HUES48 (cell line): ENCODE results near the gene PRXL2C.

Source experiments
- H3K27ac ChIP-seq: one replicate; pipeline ENCODE4 v1.7.0; 2013; ENCODE audit warnings: low read depth, low read length, inconsistent platforms
- H3K27me3 ChIP-seq: 2 replicates; pipeline ENCODE4 v1.6.1; 2013; ENCODE audit warnings: mild to moderate bottlenecking, low read length; ENCODE audit not compliant: control insufficient read depth, insufficient read depth
- H3K36me3 ChIP-seq: 2 replicates; pipeline ENCODE4 v1.6.1; 2013; ENCODE audit warnings: low read length; ENCODE audit not compliant: control insufficient read depth, insufficient read depth
- H3K4me1 ChIP-seq: 2 replicates; pipeline ENCODE4 v1.6.1; 2013; ENCODE audit warnings: mild to moderate bottlenecking, low read length; ENCODE audit not compliant: control insufficient read depth, insufficient read depth
- H3K4me3 ChIP-seq: 2 replicates; pipeline ENCODE4 v1.5.1; 2013; ENCODE audit warnings: mild to moderate bottlenecking, low read depth, low read length
- H3K9ac ChIP-seq: 2 replicates; pipeline ENCODE4 v1.6.1; 2013; ENCODE audit warnings: mild to moderate bottlenecking, low read depth, low read length, moderate library complexity
- H3K9me3 ChIP-seq: 2 replicates; pipeline ENCODE4 v1.6.1; 2013; ENCODE audit warnings: low read length; ENCODE audit not compliant: control insufficient read depth, insufficient read depth

The PRXL2C gene

DNA sequence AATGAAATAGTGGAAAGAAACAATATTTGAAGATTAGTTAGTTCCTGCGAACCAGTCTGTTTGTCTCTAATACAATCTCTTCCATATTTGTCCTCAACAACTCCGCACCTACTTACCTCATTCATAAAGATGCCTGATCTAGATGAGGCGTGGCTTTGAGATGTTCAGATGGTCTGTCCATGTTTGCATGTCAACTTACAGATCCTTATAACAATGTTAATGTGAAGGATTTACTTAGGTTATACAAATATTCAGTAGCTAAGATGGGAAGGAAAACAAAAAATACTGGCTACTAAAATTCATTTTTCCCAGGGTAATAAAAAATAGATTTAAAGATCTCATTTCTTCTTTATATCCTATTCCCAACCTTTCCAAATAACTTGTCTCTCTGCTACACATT, 43.8 kb downstream of the PRXL2C start:
- Histone ChIP-seq H3K4me1 (peaks cover 18% of the 10 kb centered on the region), H3K4me3 (no peak overlapping the region), H3K9ac (no peak overlapping the region), H3K36me3 (no peaks in the 10 kb centered on the region), H3K27me3 (no peaks in the 10 kb centered on the region), H3K9me3 (no peaks in the 10 kb centered on the region), H3K27ac (no peak overlapping the region)

DNA sequence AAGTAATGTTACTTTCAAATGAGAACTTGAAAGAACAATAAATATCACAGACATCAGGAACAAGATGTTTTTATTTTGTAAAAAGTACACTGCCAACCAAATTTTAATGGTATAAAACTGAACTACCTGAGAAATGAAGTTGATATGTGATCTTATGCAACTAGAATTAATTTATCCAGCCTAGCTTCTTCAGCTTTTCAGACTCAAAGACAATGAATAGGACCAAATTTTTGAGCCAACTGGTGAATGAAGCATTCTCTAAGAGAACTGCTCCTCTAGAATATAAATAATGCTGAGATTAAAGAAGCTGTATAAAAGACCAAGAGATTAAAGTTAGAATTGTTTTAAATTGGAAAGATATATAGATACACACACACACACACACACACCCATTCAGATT, 45.4 kb downstream of the PRXL2C start:
- Histone ChIP-seq H3K9ac (no peak overlapping the region), H3K9me3 (no peaks in the 10 kb centered on the region), H3K4me3 (no peak overlapping the region), H3K27me3 (no peaks in the 10 kb centered on the region), H3K27ac (no peak overlapping the region), H3K4me1 (peaks cover 23% of the 10 kb centered on the region), H3K36me3 (no peaks in the 10 kb centered on the region)

DNA sequence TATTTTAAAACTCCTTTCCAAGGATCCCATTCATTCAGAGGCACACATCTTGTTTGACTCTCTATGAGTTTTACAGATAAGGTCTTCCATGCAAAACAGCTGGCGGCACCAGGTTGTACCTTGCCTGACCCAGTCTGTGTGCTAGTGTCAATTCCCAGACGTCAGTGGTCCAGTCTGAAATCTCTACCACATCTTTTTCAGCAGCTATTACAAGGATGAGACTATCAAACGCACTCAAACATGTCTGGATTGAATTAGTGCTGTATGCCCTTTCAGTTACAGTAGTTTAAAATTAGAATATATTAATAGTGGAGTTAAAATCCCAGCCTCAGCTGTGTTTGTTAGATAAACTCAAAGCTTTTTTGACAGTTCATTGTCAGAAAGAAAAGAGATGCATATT, 47.1 kb downstream of the PRXL2C start:
- Histone ChIP-seq H3K9ac (no peak overlapping the region), H3K9me3 (no peaks in the 10 kb centered on the region), H3K27me3 (no peaks in the 10 kb centered on the region), H3K27ac (no peak overlapping the region), H3K4me1 (peaks cover 17% of the 10 kb centered on the region), H3K36me3 (no peaks in the 10 kb centered on the region), H3K4me3 (no peak overlapping the region)

DNA sequence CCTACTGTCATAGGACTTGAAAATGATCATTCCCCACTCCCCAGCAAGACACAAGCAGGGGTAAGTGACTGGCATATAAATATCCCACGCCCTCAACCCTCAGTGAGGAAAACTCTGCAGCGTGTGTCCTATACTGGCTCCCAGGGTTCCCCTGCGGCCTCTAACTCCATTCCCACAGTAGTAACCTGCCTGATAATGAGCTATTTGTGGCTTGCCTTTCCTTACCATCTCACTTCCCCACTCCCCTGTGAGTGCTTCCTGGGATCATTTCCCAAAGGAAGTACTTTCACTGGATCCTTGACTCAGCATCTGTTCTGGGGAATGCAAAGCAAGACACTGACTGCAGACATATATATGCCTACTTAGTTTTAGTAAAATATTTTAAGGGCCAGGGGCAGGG, 49.8 kb downstream of the PRXL2C start:
- Histone ChIP-seq H3K4me3 (no peak overlapping the region), H3K4me1 (peaks cover 5% of the 10 kb centered on the region), H3K27ac (no peak overlapping the region), H3K9me3 (no peaks in the 10 kb centered on the region), H3K27me3 (no peaks in the 10 kb centered on the region), H3K36me3 (no peaks in the 10 kb centered on the region), H3K9ac (no peak overlapping the region)

DNA sequence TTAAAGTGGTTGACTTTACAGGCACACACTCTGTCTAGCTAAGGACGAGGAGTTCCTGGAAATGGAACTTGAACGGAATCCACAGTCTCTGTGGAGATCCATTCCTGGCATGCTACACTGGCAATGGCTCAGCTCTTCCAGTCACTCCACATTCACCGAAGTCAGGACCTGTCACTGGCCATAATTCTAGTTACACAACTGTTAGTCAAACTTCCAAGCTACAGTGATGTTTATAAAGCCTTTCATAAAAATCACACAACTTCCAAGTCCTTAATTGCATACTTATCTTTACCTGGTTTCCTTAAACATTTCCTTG, 51.2 kb downstream of the PRXL2C start:
- no peaks in the 10 kb centered on the region for H3K36me3 ChIP-seq
- no peak overlapping the region for H3K4me3 ChIP-seq
- H3K9me3 ChIP-seq = no peaks in the 10 kb centered on the region
- H3K9ac ChIP-seq = no peak overlapping the region
- H3K4me1 ChIP-seq = peaks cover 5% of the 10 kb centered on the region
- H3K27ac ChIP-seq = no peak overlapping the region
- no peaks in the 10 kb centered on the region for H3K27me3 ChIP-seq

DNA sequence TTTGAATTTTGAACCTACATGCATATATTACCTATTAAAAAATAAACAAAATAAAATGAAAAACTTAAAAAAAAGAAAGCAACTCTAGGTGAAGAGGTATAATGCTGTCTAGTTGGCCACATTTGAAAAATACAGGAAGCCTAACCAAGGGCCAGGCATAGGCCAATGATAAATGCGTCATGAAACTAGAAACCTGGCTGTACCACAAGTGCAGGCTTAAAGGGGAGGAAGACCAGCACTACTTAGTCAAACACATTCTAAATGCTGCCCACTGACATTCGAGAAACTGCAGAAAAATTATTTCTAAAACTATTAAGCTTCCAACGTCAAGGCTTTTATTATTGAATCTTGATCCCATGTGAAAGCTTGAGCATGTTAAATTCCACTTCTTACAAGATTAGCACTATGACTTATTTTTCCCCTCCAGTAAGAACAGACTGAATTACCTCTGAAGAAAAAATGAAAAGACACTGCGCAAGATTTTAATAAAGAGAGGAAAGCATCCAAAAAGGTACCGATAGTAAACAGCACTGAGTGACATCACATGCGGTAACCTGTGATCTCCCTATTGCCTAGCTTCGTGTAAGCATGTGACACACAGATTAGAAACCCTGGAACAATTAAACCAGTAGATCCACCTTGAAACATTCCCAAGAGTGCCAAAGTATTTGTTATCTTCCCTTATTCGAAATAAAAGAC, 51.7 kb downstream of the PRXL2C start:
- H3K4me1 ChIP-seq = peaks cover 5% of the 10 kb centered on the region
- H3K9ac ChIP-seq = no peak overlapping the region
- H3K27me3 ChIP-seq = no peaks in the 10 kb centered on the region
- no peaks in the 10 kb centered on the region for H3K36me3 ChIP-seq
- no peak overlapping the region for H3K27ac ChIP-seq
- no peak overlapping the region for H3K4me3 ChIP-seq
- no peaks in the 10 kb centered on the region for H3K9me3 ChIP-seq

DNA sequence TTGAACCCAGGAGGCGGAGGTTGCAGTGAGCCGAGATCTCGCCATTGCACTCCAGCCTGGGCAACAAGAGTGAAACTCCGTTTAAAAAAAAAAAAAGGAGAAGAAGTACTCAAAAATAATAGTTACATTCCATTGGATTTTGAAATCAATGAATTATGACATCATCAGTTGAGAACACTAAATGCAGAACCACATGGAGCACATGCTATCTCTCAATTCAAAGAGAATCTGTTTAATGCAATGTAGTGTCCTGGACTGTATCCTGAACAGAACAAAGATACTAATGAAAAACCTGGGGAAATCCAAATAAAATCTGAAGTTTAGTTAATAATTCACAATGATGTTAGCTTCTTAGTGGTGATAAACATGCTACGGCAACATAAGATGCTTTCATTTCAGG, 55.8 kb downstream of the PRXL2C start:
- Histone ChIP-seq H3K9me3 (no peaks in the 10 kb centered on the region), H3K9ac (no peak overlapping the region), H3K4me1 (no peaks in the 10 kb centered on the region), H3K4me3 (no peak overlapping the region), H3K27me3 (no peaks in the 10 kb centered on the region), H3K36me3 (no peaks in the 10 kb centered on the region), H3K27ac (no peak overlapping the region)

DNA sequence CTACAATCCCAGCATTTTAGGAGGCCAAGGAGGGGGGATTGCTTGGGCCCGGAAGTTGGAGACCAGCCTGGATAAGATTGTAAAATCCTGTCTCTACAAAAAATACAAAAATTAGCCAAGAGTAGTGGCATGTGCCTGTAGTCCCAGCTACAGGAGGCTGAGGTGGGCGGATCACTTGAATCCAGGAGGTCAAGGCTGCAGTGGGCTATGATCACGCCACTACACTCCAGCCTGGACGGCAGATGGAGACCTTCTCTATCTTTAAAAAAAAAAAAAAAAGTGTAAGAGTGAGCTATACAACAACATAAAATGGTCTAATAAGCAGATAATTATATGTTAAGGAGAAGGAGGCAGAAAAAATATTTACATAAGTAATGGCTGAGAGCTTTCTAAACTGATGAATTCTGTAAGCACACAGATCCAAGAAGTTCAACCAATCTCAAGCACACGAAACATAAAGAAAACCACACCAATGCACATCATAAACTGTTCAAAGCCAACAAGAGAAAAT, 58.5 kb downstream of the PRXL2C start:
- Histone ChIP-seq H3K9ac (no peak overlapping the region), H3K27me3 (no peaks in the 10 kb centered on the region), H3K27ac (no peak overlapping the region), H3K9me3 (no peaks in the 10 kb centered on the region), H3K4me3 (no peak overlapping the region), H3K36me3 (no peaks in the 10 kb centered on the region), H3K4me1 (no peaks in the 10 kb centered on the region)
